GM19023 (cell line): ENCODE measurements around the gene THEM4.

ENCODE experiments used
- ATAC-seq: cut with Tn5 transposase; IDR thresholded peaks from one replicate; pipeline ENCODE4 v1.9.1; 2021; ENCODE audit warnings: mild to moderate bottlenecking, moderate library complexity; ENCODE audit not compliant: unreplicated experiment

THEM4 gene

DNA sequence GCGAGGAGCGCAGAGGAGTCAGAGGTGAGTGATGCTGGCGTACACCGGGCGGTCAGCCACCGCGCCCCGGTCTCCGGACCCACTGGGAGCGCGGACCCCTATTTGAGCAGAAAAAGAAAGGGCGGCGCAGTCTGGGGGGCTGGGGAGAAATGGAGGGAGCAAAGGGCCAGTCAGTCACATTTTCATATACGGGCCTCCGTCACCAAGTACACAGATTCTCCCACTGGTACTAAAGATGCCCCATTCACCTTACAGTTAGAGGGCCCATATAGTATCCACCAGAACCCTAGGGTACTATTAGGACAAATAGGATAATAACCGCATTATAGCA is 70.3 kb downstream of the THEM4 start:
- no peak for ATAC-seq

DNA sequence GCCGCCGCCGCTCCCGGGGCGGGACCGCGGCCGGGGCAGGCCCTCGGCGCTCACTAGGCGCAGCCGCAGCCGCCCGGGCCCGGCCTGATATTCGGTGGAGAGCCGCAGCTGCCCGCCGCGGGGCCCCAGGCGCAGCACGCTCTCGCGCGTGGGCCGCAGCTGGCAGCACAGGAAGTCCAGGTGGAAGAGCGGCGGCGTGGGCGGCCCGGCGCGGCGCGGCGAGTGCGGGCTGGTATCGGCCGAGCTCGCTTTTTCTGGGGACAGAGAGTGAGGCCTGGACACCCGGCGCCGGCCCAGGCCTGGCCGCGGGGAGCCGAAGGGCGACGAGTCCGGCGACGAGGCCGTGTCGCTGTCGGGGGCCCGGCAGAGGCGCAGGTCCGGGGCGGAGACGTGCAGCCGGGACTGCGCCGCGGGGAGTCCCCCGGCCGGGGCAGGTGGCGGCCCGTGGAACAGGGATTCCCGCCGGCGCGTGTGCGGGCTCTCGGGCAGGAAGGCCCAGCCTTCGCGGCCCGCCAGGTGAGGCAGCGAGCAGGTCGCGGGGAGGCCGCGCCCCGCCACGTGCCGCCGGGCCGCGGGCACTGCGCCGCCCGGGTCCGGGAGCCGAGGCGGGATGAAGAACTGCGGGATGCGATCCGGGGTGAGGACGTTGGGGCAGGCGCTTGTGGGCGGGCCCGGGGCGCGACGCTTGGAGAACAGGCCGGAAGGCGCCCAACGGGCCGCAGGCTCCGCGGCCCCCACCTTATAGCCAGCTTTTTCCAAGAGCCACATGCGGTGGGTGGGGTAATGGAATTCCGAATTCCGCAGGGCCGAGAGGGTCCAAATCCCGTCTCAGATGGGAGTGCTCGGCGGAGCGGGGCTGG is 70.9 kb downstream of the THEM4 start:
- ATAC-seq: no peak

DNA sequence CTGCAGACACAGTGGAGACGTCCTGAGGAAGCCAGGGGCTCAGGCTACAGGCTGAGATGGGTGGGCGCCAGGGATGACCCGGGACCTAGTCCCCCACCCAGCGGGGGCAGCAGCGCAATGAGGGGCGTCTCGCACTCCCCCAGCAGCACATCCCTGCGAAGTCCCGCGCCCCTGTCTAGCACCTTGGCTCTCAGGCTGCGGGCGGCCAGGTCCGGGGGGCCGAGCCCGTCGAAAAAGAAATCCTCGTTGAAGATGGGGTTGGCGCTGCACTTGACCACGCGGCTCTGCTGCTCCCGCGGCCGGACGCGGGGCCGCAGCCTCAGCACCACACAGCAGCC is 71.5 kb downstream of the THEM4 start:
- no peak for ATAC-seq

DNA sequence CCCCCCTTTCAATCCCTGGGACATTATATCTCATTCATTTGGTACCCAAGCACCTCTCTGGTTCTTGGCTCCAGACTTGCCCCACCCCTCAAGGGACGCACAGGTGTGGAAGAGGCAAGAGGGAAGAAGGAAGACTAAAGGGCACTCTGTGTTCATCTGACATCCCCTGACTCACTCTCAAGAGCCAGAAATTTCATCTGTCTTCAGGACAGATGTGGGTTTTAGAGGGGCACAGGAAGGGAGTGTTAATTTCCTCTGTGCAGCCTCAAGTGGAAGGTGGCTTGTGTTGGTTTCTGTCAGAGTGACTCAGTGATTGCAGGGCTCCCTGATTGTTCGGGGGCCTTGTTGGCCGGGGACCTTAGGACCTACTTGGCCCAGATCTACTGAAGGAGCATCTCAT is 72.1 kb downstream of the THEM4 start:
- no peak for ATAC-seq

GRCh38 chr1:151835596-151835995 is 73.7 kb downstream of the THEM4 start:
- no peak for ATAC-seq

- no peak for ATAC-seq
Measured at GRCh38 chr1:151834239-151834638, 75.1 kb downstream of the THEM4 start.

DNA sequence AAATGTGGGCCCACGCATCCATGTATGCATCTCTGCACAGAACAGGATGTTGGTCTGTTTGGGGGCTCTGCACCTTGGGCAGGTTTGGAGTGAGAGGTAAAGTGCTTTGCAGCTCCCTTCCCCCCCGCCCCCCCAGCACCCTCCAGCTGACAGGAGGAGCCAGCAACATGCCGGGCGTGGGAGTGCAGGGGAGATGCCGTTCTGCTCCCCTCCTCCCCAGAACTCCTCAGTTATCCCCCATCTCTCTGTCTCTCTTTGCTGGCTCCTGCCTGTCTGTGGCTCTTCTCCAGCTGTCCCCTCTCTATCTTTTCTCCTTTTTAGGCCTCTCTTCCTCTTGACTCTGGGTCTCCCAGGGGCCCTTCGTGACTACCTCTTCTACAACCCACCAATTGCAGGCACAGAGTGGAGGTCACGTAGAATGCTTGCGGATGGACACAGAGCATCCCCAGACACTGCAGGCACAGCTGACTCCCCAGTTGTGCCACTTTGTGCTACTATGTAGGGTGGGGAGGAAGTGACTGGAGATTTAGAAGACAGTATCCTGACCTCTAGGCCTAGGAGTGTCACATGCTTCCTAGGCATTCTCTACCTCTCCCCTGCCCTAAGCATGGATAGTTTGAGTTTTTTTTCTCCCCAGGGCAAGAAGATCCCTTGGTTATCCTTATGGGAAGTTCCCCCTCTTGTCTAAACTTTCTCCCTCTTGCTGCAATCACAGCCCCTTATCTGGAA is 76.0 kb downstream of the THEM4 start:
- no peak for ATAC-seq

GRCh38 chr1:151832318-151832980 is 76.9 kb downstream of the THEM4 start:
- no peak for ATAC-seq

GRCh38 chr1:151831605-151832004 is 77.7 kb downstream of the THEM4 start, which contains the start of gene RORC:
Gene RORC (minus strand): TSS chr1:151831802. CDS start chr1:151831764, 38 bp downstream.
- no peak for ATAC-seq

DNA sequence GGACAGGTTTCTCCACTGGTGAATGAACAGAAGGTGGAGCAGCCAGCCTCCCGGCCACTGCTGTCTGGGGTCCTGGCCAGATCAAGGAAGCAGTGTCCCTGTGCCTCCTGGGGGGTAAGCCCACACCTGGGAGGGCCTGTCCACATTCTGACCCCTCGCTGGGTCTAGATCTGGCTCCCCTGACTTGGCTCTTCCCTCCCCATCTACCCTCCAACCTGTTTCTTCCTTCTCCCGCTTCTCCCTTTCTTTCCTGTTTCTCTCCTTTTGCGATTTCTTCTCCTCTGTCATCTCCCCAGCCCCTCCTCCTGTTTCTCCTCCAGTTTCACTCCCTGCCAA is 78.1 kb downstream of the THEM4 start:
- ATAC-seq: no peak

DNA sequence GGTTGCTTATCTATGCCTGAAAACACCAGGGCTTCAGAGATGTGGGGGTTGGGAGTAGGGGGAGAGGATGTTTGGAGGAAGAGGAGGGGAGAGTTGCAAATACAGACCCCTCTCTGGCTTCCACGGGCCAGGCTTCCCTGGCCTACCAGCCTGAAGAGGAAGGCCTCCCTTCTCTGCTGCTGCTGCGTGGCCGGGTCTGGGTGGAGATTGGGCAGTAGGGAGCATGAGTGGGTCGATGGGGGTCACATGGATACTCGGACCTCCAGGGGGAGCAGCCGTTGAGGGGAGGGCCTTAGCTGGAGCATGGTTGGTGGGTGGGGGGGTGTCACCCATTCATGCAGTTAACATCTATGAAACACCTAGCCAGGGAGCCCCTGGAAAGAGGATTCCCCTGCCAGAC is 79.3 kb downstream of the THEM4 start:
- no peak for ATAC-seq

GRCh38 chr1:151829352-151830046 is 79.8 kb downstream of the THEM4 start:
- ATAC-seq: no peak

DNA sequence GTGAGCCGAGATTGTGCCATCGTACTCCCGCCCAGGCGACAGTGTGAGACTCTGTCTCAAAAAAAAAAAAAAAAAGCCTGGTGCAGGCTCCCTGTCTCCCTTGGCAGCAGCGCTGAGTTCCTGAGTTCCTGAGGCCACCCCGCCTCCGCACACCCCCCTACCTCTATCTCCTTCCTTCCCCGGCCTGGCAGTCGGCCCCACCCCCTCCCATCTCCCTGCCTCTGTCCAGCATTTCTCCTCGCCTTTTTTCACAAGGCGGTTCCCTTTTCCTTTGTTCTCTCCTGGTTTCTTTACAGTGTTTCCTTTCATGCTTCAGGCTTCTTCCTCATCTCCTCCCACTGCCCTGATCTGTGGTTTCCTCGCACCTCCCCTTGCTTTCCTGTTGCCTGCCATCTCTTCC is 80.4 kb downstream of the THEM4 start:
- ATAC-seq: no peak

DNA sequence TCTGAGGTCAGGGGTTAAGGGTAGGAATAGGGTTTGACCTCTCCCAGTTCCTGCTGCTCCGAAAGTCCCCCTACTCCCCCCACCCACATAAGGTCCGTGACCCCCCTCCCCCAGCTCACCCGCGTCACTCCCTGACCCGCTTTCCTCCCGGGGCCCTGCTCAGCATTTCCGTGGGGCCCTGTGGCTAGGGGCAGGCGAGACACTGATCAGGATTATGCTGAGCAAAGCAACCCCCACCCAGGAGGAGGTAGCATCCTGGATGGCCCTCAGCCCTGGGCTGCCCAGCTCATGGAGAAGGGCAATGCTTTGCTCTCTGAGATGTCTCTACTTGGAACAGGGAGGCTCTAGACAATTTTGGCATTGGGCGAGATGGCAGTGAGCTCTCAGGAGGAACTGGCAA is 81.5 kb downstream of the THEM4 start:
- ATAC-seq: no peak

GRCh38 chr1:151825751-151826660 is 83.3 kb downstream of the THEM4 start:
- no peak for ATAC-seq

GRCh38 chr1:151825204-151825603 is 84.1 kb downstream of the THEM4 start:
- no peak for ATAC-seq
